Raji (cell line): ENCODE results near the gene TSC22D1.

Experiments used
- POLR2A ChIP-seq: IDR thresholded peaks from 2 replicates; pipeline ENCODE4 v1.6.1; 2011; ENCODE audit warnings: low read depth, low read length, control low read depth; ENCODE audit not compliant: insufficient read depth

The TSC22D1 gene

DNA sequence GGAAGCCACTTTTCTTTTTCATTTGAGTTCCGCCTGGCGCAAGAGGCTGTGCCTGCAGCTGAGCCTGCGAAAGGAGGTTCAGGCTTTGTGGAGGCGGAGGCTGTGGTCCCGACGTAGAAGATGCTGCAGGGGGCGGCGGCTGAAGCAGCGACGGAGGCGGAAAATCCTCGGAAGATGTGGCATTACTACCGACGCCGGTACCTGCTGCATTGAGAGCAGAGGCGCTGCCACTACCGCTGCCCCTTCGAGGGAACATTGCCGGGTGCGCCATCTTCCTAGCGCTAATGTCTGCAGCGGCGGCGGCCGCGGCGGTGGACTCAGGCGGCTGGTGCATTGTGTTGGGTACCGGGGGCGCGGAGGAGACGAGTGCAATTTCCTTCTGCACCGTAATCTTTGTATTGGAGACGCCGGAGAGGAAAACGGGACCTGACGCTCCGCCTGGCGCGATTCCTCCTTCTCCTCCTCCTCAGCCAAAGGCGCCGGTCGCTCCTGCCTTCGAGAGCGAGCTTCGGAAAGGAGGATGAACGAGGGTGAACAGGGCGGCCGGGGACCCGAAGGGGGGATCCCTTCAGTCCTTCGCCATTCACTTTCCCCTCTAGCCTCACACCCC is at the start of gene TSC22D1:
TSC22D1 (minus strand) TSS at position 590 of the 610 bp plus-strand sequence; CDS start at position 334, 256 bp downstream.
- TF ChIP-seq POLR2A: no peak

DNA sequence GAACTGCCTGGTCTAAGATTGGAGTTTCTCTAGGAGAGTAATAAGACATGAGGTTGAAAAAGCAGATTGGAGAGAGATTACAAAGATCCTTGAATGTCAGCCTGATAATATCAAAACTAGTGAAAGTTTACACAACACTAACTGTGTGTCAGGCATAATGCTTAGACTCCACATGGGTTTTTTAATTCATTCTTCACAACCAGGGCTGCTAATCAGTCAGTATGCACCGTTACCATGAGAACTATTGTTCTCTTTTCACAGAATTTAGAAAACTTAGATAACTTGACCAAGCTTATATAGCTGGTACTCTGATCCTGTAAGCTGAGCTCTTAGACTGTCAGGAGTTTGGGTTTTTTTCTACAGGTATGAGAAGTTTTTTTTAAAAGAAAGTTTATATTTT is 46.6 kb upstream of the TSC22D1 start:
- no peak for TF ChIP-seq POLR2A

DNA sequence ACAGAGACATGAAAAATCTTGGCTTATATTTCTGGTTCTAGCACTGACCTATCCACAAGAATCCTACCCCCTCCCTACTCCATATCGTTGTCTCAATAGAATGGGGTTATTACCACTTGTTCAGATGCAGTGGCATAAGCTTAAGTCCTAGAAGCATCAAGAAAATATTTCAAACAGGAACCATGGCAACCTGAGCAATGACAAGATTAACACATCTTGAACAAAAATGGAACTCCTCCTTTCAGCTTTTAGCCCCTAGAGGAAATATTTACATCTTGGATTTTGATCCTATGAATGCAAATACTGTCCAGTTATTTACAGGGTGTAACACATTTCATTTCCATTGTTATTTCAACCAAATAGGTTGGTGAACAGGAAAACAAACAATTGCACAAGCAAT is 46.1 kb upstream of the TSC22D1 start:
- no peak for TF ChIP-seq POLR2A

DNA sequence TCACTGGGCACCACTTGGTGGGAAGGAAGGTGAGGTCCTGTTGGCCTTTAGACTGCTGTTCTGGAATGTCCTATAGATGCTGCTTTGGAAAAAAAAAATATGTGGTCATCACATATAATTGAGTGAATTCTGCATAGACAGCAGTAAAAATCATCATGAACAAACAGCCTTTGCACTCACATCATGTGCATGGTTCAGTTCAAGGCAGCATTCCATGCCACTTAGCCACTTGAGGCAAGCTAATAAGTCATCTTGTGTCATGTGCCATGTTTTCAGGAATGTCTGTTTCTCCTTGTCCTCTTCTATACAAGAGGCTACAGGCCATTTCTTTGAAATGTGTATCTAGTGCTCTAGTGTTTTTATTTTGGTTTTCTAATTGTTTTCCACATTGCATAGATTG is 43.9 kb upstream of the TSC22D1 start:
- TF ChIP-seq POLR2A: no peak

DNA sequence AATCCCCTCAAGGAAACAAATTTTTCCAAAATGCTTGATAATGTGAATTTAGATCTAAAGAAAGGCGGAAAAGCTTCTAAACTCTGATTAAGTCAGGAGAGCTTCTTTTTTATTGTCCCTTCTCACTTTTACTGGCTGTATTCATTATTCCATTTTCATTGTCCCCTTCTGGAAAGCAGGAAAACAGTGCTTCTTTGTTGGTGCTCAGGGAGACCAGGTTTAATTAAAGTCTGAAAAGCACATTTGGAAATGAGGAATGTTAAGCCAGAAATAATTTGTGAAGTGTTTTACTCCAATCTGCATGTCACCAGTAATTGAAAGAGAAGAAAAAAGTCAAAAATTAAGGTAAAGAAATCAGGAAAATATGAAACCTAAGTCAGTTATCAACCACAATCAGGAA is 43.5 kb upstream of the TSC22D1 start:
- TF ChIP-seq POLR2A: no peak

DNA sequence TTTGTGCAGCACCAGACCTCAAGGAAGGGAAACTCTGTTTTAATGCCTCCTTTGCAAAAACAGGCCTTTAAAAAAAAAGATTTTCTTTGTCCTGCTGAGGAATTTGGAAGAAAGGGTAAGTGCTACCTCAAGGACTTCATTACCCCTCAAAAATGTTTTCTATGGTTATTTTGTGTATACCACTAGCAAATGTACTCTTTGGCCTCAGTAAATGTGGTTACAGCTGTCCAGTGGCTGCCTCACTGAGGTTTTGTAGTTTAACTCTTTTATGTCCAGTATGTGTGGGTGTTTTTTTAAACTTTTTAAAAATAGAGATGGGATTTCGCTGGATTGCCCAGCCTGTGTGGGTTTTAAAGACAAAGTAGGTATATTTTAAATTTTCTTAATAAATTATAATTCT is 42.2 kb upstream of the TSC22D1 start:
- TF ChIP-seq POLR2A: no peak

DNA sequence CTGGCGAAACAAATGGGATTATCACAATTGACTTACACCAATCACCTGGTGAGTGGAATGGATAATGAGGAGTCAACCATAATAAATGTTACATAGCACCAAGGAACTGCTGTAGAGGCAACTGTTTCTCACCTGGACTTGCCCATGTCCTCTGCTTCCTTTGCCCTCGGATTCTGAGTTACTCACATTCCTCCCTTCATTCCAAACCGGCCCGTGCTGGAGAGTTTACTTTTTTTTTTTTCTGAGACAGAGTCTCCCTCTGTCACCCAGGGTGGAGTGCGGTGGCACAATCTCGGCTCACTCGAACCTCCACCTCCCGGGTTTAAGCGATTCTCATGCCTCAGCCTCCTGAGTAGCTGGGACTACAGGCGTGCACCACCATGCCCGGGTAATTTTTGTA is 41.5 kb upstream of the TSC22D1 start:
- no peak for TF ChIP-seq POLR2A

DNA sequence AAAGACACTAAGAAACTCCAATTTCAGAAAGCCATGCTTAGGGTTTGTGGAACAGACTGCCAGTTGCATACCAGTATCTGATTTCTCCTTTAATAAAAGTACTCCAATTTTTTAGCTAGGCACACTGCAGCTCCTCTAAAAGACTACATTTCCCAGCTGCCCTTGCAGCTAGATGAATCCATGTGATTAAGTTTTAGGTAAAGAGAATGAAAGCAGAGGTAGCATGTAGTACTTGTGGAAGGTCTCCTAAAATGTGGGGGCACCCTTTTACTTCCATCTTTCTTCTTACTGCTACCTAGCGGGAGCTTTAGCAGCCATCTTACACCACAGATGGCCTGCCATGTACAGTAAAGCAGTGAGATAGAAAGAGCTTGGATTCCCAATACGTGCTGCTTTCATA is 33.0 kb upstream of the TSC22D1 start:
- TF ChIP-seq POLR2A: no peak

DNA sequence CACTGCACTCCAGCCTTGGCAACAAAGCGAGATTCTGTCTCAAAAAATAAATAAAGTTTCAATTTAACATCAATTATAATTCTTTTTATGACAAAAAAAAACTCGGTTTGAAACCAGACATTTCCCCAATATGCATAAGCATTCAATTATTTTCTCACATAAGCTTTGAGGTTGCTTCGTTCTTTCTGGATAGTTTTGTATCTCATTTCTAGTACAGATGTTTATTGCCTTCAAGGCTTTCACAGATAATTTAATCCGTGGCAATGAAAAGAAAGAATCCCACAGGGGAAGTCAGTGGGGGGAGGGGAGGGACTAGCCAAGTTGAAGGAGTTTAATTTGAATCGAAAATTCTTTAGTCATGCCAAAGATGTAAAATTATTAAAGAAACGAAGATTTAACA is 29.6 kb upstream of the TSC22D1 start:
- TF ChIP-seq POLR2A: no peak

DNA sequence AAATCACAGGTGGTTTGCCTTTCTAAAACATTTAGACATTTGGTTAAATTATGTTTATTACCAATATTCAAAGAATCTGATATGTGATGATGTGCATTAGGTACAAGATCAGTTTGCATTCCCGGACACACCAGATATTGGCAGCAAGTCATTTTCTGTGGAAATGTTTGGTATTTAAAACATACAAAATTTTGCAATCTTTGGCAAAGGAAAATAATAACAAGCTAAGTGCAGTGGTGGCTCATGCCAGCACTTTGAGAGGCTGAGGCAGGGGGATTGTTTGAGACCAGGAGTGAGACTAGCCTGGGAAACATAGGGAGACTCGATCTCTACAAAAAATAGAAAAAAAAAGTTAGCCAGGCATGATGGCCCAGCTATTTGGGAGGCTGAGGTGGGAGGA is 29.1 kb upstream of the TSC22D1 start:
- TF ChIP-seq POLR2A: no peak

DNA sequence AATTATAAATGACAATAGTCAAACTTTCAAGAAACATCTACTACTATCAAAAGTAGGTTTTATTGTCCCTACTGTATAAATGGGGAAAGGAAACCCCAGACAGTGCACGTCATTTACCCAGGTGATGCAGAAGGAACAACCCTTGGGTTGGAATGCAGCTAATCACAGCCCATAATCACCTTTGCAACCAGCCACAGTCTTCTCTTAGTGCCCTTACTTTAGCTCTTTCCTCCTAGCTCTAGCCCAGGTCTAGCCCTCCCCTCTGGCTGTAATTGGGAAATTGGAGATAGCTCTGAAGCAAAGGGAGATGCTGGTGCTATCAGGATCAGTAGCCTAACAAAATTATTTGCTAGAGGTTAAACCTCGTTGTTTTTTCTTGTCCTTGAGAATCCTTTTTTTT is 25.5 kb upstream of the TSC22D1 start:
- no peak for TF ChIP-seq POLR2A

DNA sequence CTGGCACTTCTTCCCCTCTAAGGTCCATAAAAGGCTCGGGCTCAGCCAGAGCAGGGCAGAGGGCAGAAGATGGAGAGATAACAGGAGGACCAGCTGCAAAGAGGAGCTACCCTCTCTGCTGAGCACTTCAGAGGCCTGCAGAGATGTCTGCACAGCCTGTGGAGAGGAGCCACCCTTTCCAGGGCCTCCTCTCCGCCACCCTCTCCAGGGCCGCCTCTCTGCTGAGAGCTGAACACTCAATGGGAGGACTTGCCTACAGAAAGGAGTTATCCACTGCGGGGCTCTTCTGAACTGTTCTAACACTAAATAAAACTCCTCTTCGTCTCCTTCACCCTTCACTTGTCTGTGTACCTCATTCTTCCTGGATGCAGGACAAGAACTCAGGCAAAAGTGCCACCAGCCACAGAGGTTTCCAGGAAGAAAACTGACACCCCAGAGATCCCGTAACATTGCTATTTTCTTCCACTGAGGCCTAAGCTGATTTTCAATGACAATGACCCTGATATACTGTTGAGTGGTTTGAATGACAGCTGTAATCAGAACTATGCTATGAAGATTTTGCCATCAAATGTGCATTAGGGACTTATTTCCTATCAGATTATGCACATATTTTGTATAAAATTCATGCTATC is 16.2 kb upstream of the TSC22D1 start:
- TF ChIP-seq POLR2A: no peak

DNA sequence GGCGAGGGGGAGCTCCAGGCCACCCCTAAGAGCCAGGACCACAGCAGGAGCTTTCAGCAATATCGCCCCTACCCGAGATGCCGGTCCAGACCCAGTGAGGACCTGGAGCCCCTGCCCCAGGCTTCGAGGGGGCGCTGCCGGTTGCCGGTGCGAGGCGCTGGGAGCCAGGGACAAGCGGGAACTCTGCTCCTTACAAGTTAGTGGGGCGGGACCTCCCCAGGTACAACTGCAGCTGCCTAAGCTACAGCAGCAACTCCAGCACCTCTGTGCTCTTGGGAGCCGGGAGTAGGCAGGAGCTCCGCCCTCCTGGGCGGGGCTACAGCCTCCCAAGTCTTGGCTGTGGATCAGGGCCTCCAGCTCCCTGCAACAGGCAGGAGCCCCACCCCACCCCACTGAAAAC is 15.2 kb upstream of the TSC22D1 start:
- no peak for TF ChIP-seq POLR2A

DNA sequence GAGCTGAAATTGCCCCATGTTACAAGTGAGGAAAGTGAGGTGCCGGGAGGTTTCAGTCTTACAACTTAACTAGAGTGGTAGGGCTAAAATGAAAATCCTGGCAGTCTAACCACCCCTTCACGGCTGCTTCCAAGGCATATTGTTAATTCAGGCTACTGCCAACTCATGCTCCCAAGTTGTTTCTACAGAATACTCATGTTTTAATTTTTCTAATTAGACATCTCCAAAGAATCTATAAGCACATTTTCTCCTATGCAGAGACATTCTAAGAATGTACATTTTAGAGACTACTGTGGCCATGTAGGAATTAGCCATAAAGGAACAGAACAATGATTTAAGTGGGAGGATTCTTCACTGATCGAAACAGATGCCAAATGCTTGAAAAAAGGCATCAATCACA is 7.0 kb upstream of the TSC22D1 start:
- TF ChIP-seq POLR2A: no peak

DNA sequence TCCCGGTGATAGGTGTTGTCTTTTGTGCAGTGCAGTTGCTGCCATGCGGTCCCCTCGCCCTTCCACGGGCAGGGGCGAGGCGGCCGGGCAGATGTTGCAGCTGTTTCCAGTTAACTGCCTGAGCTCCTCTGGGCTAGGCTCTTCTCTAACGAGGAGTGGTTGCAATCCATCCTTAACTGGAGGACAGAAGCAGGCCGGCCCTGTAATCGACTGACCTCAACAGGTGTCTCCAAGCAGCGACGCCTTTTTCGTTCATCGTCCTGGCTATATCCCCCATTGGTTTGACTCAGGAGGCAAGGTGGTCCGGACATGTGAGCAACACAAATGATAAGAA is 1.9 kb upstream of the TSC22D1 start:
- TF ChIP-seq POLR2A: no peak

DNA sequence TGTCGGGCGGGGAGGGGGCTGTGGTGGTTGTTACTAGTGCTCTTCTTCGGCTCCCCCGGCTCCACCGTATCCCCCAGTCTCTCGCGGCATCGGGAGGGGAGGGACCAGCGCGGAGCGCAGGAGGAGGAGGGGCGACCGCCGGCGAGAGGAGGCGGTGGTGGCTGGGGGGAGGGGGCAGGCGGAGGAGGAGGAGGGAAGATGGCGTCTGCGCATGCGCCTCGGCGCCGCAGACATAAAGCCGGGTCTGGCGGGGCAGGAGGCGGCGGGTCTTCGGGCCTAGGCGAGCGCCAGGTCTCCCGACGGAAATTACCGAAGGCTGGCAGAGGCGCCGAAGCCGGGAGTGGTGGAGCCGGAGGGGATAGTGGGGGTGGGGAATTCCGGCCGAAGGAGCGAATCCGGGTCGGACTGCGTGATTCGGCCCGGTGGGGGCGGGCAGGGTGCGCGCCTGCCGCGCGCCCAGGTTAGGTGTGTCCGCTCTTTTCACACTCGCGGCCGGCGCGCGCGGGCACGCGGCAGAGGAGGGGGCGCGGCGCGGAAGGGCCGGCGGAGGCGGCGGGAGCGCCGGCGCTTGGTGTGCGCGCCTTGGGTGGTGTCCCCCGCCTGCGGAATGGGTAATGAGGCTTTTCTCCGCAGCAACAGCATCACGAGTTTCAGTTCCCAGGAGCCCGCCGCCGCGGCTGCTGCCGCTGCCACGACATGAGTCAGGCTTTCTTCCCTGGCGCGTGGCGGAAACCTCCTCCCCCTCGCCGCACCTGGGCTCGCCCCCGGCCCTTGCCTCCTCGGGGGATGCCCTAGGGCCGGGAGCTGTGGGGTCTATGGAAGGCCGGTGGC is 1.3 kb upstream of the TSC22D1 start:
- peak; percentile 70 for TF ChIP-seq POLR2A

DNA sequence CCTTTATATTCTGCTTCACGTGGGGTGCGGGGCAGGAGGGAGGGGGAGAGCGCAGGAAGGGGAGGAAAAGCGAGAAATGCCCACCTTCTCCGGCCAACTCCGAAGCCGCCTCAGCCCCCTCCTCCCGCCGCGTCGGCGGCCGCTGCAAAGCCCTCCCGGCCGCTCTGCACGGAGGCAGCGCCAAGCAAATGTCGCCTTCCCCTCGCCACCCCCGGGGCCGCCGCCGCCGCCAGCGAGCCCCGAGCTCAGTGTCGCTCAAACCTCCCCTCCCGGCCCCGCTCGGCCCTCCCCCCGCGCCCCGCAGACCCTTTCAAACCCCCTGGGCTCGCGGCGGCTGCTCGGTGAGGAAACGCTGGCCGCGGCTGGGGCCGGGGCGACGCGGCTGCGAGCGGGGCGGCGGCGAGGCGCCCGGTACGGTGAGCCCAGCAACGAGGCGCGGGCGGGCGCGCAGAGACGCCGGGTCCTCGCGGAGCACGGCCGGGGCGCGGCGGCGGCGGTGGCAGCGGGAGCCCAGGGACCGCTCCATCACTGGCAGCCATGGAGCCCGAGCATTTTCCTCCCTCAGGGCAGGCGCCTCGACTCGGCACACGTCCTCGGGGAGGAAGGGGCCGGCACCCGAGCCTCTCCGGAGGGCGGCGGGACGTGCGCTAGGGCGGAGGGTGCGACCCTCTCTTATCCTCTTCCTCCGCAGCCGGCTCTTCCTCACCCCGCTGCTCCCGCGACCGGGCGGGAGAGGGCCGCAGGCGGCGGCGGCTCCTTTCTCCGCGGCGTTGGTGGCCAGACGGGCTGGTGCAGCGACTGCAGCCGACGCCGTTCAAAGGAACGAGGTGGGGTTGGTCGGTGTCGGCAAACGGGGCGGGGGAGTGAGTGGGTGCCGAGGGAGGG is 463 bp upstream of the TSC22D1 start:
- no peak for TF ChIP-seq POLR2A
